ENCODE data around the gene TBX10. TPM values are rescaled to one million over a fixed set of nuclear protein-coding genes. Genes with fewer than 3 reads are reported as not detected.
A peak's percentile ranks its signal among the peaks of the same experiment; 100 is the strongest.

Gene TBX10
- total RNA-seq, 1 donor from 2014 or later = not detected

GRCh38 chr11:67644472-67645418, 5.2 kb upstream of the TBX10 start:
- Mint-ChIP-seq H3K9me3 (no peaks in the 10 kb centered on the region), H3K27ac (ENCODE audit: unreplicated experiment) (no peak overlapping the region), H3K4me1 (no peaks in the 10 kb centered on the region), H3K27me3 (ENCODE audit: low read depth) (no peaks in the 10 kb centered on the region), H3K4me3 (no peak overlapping the region), H3K36me3 (ENCODE audit: low read depth) (no peaks in the 10 kb centered on the region)
- no peak for TF ChIP-seq CTCF (conservative IDR thresholded peaks at IDR 0.05)
- DNase-seq (ENCODE audit: low read depth, low spot score) = no peak

GRCh38 chr11:67644042-67644441, 4.5 kb upstream of the TBX10 start:
- TF ChIP-seq CTCF (conservative IDR thresholded peaks at IDR 0.05) = peak; percentile 41
- H3K36me3 Mint-ChIP-seq (ENCODE audit: low read depth) = no peaks in the 10 kb centered on the region
- no peaks in the 10 kb centered on the region for H3K27me3 Mint-ChIP-seq (ENCODE audit: low read depth)
- no peak overlapping the region for H3K4me3 Mint-ChIP-seq
- no peak overlapping the region for H3K27ac Mint-ChIP-seq (ENCODE audit: unreplicated experiment)
- DNase-seq (ENCODE audit: low read depth, low spot score) = no peak
- no peaks in the 10 kb centered on the region for H3K9me3 Mint-ChIP-seq
- no peaks in the 10 kb centered on the region for H3K4me1 Mint-ChIP-seq

- H3K27ac Mint-ChIP-seq (ENCODE audit: unreplicated experiment) = no peak overlapping the region
- no peaks in the 10 kb centered on the region for H3K9me3 Mint-ChIP-seq
- H3K4me1 Mint-ChIP-seq = no peaks in the 10 kb centered on the region
- no peaks in the 10 kb centered on the region for H3K27me3 Mint-ChIP-seq (ENCODE audit: low read depth)
- no peak for DNase-seq (ENCODE audit: low read depth, low spot score)
- TF ChIP-seq CTCF (conservative IDR thresholded peaks at IDR 0.05) = no peak
- no peak overlapping the region for H3K4me3 Mint-ChIP-seq
- no peaks in the 10 kb centered on the region for H3K36me3 Mint-ChIP-seq (ENCODE audit: low read depth)
Measured at GRCh38 chr11:67642173-67643120, 2.9 kb upstream of the TBX10 start.

GRCh38 chr11:67641338-67642172, 2.0 kb upstream of the TBX10 start:
- H3K27me3 Mint-ChIP-seq (ENCODE audit: low read depth) = no peaks in the 10 kb centered on the region
- H3K4me1 Mint-ChIP-seq = no peaks in the 10 kb centered on the region
- no peak overlapping the region for H3K4me3 Mint-ChIP-seq
- H3K36me3 Mint-ChIP-seq (ENCODE audit: low read depth) = no peaks in the 10 kb centered on the region
- no peak overlapping the region for H3K27ac Mint-ChIP-seq (ENCODE audit: unreplicated experiment)
- no peak for DNase-seq (ENCODE audit: low read depth, low spot score)
- no peak for TF ChIP-seq CTCF (conservative IDR thresholded peaks at IDR 0.05)
- H3K9me3 Mint-ChIP-seq = no peaks in the 10 kb centered on the region
